Activated T-cell treated with anti-CD3 and anti-CD28 coated beads for 48 hours (primary cell): ENCODE results near the gene FRAT1.
"Not testable (repeated sequence)": the region's sequence is repeated elsewhere in the genome, so short reads cannot be mapped to it uniquely, and the experiment has no call there.

ENCODE experiments used
- DNase-seq: peaks from one replicate; pipeline ENCODE4 v3.0.0-alpha.2; 2020; ENCODE audit warnings: low read depth

Gene FRAT1

DNA sequence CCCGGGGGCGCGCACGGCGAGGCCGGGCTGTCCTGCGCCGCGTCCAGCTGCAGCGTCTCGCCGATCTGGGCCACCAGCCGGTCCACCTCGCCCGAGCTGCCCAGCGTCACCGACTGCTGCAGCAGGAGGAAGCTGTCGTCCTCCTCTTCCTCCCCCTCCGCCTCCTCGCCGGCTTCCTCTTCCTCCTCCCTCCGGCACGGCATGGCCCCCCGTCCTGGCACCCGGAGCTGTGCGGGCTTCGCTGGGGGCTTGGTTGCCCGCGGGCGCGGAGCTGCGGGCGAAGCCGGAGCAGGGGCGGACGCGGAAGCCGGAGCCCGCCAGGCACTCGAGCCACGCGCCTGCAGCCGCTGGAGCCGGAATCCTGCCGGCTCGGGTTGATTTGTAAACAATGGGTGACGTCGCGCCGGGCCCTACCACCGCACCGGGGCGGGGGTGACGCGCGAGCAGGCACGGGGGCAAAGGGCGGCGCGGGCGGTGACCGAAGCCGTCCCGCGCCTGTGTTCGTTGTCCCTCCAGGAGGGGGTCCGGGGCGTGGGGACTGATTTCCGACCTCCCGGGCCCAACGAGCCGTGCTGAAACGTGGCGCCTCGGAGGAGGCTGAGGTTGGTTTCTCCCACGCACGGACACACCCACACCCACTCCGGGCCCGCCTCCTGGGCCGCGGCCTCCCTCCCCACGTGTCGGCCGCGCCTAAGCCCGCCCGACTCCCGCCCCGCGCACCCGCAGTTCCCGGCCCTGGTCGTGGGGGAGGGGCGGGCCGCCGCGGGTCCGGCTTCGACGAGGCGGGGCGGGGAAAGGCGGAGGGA is 15.5 kb downstream of the FRAT1 start, which contains the start of gene FRAT2:
TSS of gene FRAT2 (minus strand) at position 360 of the 806 bp plus-strand sequence. CDS start at position 203, 157 bp downstream.
- DNase-seq, result peak; percentile 82

DNA sequence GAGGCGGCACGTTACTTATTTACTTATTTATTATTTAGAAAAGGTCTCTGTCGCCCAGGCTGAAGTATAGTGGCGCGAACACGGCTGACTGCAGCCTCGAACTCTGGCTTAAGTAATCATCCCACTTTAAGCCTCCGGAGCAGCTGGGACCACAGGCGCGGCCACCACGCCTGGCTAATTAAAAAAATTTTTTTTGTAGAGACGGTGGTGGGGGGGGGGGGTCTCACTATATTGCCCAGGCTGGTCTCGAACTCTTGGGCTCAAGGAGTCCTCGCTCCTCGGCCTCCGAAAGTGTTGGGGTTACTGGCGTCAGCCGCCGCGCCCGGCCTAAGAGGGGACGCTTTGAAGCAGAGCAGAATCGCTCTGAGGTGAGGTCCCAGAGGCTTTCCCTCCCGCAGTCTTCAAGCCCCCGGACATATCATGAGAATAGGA is 16.1 kb downstream of the FRAT1 start:
- DNase-seq, result no peak

DNA sequence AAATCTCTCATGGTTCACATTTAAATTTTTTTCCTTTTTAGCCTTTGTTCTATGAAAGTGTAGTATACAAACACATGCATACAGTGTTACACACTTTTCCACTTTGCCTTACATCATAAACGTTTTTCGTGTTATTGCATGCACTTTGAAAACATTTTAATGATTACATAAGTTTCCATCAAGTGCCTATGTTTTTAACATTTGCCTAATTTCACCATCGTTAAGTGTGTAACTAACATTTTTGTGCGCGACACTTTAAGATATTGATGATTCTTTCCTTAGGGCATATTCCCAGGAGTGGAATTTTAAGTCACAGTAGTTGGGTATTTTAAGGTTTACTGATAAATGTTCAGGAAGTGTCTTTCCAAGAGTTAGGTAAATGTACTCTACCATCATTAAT is 16.9 kb downstream of the FRAT1 start:
- DNase-seq, result no peak

DNA sequence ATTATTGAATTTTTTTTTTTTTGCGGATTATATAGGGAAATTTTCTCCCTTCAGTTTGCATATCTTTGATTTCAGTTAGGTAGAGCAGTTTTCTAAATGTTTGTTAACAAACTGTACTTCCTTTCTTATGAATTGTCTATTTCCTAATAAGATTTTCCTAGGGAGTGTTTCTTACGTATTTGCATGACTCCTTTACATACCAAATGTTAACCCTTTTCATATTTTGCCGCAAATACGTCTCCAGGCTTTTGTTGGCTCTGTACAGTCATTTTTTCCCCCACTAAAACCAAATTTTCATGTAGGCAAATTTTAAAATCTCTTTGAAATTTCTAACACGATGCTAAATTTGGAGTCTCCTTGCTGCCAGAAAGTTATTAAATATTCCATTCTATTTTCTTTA is 17.4 kb downstream of the FRAT1 start:
- DNase-seq, result no peak

DNA sequence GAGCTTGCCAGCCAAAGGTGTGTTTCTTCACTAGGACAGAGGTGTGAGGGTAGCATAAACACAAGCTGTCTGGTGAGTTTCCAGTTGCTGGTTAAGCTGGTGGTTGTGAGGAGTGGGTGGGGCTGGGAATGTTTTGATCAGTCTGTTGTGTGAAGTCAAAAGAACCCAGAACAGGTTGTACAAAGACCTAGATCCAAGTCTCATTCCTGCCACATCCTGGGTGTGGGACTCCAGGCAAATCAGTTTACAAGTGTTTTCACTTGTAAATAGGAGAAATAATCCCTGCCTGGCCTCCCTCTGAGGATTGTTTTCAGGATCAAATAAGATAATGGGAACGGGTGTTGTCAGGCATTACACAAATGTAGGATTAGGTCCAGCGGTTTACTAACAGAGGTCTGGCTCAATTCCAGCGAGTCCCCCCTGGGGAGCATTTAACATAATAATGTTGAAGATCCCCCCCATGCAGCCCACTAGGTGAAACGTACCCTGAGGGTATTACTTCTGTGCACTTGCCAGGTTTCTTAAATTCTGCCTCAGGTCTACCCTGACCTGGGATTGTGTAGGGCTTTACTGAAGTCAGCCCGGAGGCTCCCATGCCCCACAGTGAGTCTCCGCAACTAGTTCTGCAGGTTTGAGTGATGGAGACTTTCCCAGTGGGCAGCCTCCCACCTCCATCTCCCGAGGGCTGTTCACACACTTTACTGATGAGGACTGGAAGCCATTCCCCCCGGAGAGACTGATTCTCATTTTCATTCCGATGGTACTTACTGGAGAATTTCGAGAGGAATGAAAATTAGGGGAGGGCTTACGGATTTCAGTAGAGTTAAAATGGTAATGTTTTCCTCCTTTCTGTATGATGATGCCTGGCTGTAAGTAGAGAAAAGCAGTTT is 18.1 kb downstream of the FRAT1 start:
- no peak for DNase-seq

DNA sequence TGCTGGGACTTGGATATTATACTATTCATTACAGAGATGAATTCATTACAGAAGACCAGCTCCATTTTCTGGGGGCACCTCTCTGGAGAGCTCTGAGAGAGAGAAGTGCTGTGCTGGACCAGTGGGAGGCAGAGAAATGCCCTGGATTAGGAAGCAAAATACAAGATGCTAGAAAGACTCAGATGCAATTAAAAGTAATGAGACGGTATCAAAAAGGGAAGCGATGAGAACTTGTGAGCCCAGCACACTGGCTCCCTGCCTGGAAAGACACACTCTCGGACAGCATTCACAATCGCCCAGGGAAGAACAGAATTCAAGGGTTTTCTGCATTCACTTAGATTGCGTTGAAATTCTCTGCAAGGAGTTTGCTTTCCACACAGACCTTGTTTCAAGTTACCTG is 19.0 kb downstream of the FRAT1 start:
- no peak for DNase-seq

DNA sequence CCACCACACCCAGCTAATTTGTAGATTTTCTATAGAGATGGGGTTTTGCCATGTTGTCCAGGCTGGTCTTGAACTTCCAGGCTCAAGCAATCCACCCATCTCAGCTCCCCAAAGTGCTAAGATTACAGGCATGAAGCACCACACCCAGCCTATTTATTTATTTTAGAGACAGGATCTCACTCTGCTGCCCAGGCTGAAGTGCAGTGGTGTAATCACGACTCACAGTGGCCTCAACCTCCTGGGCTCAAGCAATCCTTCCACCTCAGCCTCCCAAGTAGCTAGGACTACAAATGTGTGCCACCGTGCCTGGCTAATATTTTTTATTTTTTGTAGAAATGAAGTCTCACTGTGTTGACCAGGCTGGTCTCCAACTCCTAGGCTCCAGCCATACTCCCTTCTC is 22.3 kb downstream of the FRAT1 start:
- DNase-seq, result no peak

DNA sequence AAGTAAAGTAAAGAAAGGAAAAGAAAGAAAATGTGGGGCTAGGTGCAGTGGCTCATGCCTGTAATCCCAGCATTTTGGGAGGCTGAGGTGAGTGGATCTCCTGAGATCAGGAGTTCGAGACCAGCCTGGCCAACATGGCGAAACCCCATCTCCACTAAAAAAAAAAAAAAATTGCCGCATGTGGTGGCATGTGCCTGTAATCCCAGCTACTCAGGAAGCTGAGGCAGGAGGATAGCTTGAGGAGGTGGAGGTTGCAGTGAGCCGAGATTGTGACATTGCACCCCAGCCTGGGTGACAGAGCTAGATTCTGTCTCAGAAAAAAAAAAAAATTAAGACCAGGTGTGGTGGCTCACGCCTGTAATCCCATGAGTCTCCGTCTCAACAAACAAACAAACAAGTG is 24.6 kb downstream of the FRAT1 start:
- DNase-seq, result not testable (repeated sequence)

DNA sequence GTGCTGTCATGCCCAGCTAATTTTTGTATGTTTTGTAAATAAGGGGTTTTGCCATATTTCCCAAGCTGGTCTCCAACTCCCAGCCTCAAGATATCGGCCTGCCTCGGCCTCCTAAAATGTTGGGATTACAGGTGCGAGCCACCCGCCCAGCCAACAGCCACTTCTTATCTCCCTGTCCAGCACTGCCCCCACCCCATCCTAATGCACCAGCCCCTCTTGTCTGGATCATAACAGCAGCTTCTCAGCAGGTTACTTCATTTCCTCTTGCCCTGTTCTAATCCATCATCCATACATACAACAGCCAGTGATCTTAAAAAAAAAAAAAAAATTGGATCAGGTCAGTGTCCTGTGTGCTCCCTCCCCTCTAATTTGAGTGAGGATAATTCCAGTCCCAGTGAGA is 28.2 kb downstream of the FRAT1 start:
- no peak for DNase-seq

DNA sequence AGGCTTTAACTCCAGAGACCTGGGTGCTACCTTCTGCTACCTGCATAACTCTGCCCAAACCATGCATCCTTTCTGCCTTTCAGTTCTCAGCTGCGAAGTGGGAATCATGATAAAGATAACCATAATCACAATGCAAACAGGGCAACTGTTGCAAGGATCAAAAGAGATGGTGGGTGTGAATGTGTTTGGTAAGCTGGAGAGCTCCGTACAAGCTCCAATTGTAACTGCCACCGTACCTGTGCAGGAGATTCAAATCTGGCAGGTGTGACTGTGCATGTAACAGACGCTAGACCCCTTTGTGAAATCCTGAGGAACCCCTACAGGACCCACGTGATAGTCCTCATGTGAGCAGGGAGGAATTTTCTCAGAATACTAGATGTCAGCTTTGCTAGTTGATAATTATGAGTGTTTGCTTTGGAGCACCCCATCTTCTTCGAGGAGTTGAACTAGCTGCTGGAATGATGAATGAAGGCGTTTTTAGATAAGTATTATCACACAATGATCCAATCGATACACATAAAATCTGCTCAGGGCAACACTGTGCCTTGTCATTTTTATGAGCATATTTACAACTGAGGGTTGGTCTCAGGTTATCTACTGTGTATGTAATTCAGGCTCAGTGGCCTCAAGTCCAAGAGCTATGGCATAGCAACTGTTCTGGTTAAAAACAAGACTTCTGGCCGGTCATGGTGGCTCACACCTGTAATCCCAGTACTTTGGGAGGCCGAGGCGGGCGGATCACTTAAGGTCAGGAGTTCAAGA is 30.9 kb downstream of the FRAT1 start:
- DNase-seq, result no peak

DNA sequence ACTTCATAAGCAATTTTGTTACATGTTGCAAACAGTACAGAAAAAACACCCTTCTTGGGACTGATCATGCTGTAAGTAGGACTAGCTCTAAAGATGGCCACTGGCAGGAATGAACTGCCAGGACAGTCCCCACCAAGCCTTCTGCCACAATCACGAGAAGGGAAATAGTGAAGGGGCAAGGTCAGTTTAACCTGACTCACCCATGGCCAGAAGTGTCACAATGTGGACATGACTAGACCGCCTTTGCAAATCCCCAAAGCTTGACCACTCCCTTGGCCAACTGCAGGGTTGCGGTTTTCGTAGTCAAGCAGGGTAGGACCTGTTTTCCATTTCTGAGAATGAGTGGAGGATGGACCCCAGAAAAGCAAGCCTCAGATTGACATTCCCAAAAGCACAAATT is 34.9 kb downstream of the FRAT1 start:
- DNase-seq, result no peak

DNA sequence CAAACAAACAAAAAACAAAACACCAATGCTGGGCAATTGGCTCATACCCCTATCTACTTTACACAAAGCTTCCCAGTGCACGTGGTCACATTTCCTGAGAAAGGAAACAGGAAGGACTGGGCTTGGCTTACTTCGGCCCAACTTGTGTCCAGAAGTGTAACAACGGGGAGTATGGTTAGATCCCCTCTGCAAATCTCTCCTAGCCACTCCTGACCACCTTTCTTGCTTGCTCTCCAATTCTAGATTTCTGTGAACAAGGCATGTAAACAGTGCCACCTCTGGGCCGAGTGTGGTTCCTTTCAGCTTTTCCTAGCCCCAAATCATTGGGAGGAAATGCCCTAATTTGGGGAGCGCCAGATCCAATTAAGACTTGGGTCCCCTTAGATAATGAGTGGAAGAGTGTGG is 36.5 kb downstream of the FRAT1 start:
- no peak for DNase-seq

DNA sequence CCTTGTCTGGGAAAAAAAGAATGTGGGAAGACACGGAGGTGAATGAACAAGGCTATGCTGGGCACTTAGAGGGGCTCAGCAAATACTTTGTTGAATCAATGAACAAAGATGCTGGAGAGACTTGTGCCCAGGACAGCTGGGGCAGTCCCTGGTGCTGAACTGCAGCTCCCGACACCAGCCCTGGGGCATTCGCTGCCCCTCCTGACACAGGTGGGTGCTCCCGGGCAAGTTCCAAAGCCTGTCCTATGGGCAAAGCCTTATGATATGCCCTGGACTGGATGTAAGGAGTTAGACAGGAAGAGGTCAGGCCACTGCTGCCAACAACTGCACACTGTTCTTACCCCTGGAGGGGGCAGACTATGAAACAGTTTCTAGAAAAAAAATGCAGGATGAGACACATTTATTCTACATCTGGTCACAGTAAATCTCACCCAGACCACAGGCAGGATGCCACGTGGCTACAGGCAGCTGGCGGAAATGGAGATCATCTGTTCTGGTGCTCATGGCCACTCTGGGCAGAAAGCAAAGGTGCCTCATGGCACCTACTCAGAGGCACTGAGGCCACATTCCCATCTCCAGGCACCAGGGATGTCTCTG is 37.3 kb downstream of the FRAT1 start:
- DNase-seq, result no peak

DNA sequence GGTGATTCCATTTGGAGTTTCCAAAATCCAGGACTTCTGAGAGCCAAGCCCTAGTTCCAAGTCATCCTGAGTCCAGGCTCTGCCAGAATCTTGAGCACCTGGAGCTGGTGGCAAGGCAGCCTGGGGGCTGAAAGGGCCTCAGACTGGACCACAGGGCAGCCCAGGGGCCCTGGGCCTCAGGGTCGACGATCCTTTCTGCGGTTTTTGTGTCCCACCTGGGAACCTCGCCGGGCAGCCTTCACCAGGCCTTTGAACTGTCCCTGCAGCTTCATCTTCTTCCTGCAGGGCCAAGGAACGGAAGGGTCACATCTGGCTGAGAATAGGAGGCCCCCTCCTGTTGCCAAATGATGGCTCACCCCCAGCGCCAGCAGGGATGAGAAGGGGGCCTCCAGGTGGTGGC is 37.8 kb downstream of the FRAT1 start:
- DNase-seq, result no peak

DNA sequence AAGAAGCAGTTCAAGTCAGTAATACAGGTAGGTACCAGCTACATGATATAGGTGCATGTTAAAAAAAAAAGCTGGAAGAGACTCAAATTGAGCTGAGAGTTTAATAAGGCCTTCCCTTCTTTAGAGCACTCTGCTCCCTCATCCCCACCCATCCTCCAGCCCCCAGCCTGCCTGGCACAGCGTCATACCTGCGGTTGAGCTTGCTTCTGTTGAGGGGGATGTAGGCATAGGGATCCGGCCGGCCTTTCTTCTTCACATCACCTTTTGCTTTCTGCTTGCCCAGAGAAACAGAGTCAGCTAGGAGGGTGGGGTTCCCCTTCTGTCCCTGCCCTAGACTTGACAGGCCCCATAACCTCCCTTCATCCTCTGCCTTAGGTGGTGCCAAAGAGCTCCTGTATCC is 39.3 kb downstream of the FRAT1 start:
- no peak for DNase-seq

DNA sequence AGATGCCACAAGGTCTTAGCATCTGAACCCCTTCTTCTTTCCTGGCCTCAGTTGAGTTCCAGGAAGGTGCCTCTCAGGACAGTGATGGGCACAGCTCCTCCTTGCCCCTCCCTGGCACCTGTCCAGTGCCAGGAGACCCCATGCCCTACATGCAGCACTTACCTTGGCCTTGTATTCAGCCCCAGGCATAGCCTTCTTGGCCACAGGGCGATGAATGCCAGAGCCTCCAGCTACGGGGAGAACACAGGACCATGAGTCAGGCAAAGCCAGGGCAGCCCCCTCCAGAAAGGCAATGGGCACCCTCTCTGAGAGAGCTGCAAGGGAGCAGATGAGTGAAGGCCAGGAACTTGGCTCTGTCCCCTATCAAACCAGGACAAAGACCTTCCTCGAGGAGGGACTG is 39.7 kb downstream of the FRAT1 start:
- DNase-seq, result no peak

DNA sequence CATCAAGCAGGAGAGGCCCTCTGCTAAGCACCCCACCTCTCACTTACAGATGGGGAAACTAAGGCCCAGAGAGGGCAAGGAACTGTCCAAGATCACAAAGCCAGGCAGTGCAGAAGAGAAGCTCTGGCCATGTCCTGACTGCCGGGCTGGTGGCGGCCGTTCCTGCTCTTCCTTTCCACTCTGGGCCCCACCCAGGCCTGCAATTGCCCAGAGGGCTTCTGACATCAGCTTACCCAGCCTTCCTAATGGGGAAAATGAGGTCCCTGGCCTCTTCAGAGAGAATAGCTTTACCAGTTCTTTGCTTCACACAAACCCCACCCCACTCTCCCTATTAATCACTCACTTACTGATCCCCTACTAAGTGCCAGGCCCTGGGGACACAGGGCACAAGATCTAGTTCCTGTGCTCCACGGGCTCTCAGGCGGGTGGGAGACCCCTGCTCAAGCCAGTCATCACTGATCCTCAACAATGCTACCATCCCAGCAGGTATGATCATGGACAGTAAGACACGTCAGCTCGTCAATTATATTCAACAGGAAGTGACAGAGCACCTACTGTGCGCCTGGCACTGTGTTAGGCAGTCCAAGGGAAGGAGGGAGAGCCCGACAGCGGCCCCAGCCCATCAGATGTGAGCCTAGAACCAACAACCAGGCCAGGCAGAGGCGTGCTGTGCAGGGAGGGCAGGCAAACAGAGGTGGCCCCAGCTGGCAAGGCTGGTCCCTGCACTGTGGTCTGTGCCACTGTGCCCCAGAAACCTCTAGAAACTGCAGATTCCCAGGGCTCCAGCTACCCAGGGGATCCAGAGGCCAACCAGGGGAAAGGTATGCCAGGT is 41.9 kb downstream of the FRAT1 start:
- no peak for DNase-seq

DNA sequence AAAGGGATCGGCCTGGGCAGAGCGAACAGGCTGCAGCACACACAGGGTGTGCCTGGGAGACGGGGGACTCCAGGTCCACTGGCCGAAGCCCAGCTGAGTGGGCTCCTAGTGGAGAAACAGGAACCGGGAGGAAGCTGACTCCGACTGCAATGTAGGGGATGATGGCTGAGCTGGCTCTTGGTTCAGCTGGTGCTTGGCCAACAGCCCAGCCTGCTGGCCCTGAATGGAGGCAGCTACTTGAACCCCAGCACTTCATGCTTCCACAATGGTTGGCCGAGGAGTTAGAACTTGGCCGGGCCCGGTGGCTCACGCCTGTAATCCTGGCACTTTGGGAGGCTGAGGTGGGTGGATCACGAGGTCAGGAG is 42.4 kb downstream of the FRAT1 start:
- no peak for DNase-seq

DNA sequence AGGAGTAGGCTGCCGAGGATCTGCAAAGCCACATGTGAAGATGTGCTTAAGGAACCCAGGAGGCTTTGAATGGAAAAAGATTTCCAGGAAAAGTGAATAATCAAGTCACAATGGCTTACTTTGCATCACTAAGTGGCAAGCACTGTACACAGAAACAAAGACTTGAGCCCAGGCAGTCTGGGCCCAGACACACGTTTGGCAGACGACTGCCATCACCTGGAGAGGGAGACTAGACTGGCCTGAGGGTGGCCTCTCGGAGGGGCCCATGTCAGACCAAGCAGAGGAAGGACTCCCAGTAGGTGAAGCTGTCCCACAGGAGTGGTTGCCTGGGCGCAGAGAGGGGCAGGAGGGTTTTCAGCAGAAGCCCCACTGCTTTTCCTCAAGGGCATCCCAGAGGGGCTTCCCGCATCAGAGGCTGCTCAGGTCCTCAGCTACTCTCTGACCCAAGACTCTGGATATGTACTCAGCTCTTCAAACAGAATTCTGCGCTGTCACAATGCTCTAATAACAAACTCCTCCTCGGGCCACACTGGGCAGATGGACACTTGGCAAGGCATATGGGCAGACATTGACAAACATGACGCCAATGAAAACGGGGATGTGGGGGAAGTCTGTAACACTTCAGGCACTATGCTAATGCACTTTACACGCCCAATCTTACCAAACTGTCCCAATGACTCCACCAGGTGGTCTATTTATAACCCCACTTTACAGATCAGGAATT is 43.4 kb downstream of the FRAT1 start:
- no peak for DNase-seq

DNA sequence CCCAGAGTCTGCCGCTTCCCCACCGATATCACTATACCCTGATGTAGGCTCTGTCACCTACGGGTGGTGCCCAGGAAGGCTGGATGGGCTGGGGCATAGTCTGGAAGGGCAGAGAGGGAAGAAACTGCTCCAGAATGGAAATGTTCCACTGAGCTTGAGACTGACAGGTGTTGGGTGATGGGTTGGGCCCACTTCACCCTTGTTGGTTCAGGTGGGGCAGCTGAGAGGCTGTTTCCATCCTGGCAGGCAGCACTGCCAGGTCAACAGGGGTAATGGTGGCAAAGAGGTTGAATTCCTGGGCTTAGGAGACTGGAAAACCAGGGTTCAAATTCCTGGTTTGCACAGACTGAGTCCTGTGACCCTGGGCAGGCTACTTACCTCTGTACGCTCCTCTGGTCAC is 44.0 kb downstream of the FRAT1 start:
- no peak for DNase-seq
